Motor neuron (in vitro differentiated cells): ENCODE data around the gene ZDHHC6. TPM values are rescaled to one million over a fixed set of nuclear protein-coding genes. Genes with fewer than 3 reads are reported as not detected.
"Not testable (repeated sequence)": the region's sequence is repeated elsewhere in the genome, so short reads cannot be mapped to it uniquely, and the experiment has no call there.

Experiments used
- ATAC-seq, 8 experiments: fragments of 200-7000 bp; cut with Tn5 transposase; replicated peaks in 6 of 8; 2 replicates each; pipeline ENCODE4 v1.8.0; 2021; ENCODE audit warnings: mild to moderate bottlenecking in 8 of 8, moderate library complexity in 8 of 8
- H3K27ac ChIP-seq, 2 donors: fragments of 250-450 bp; sonication (Bioruptor Pico); 2 replicates each; pipeline ENCODE4 v1.9.0; 2021; ENCODE audit warnings: antibody characterized with exemption in 2 of 2, mild to moderate bottlenecking in 2 of 2, moderate library complexity in 1 of 2
- H3K4me1 ChIP-seq, 2 donors: fragments of 250-450 bp; sonication (Bioruptor Pico); replicated peaks in 1 of 2; 2 replicates each; pipeline ENCODE4 v1.6.1; 2021; ENCODE audit warnings: antibody characterized with exemption in 2 of 2, mild to moderate bottlenecking in 2 of 2, moderate library complexity in 1 of 2
- H3K4me3 ChIP-seq, 5 donors: fragments of 250-450 bp; sonication (Bioruptor Pico); 2 replicates each; pipeline ENCODE4 v1.9.0; 2021; ENCODE audit warnings: antibody characterized with exemption in 5 of 5, mild to moderate bottlenecking in 5 of 5, moderate library complexity in 4 of 5
- WGBS, 10 experiments: fragments of 450-650 bp; shearing (Covaris generic); methylation state at CpG; one replicate each; pipeline ENCODE4 v1.0.0; 2022; 5-methylcytosine and 5-hydroxymethylcytosine counted together
- in situ Hi-C, 9 experiments: fragments of 400-800 bp; cut with MboI; loops; one replicate each; pipeline ENCODE4 v1.15.0; 2021; ENCODE audit warnings: low sequenced_read_pairs in 9 of 9, low pct_unique_long_range_greater_than_20kb in 2 of 9; ENCODE audit not compliant: unreplicated experiment in 9 of 9
- total RNA-seq, 8 experiments: library from RNA; unstranded; fragments of 300-600 nt; gene quantifications; 2 replicates each; pipeline versions ENCODE4 v1.2.3 to v1.2.4, GENCODE V29; 2022

Gene ZDHHC6
- total RNA-seq, 8 experiments from 2014 or later: 18.5 to 37.3 (median 27.2) TPM

GRCh38 chr10:112464074-112464473, 17.4 kb upstream of the ZDHHC6 start:
- H3K4me3 ChIP-seq, in situ Hi-C loops, H3K27ac ChIP-seq, ATAC-seq: not testable (repeated sequence)
- WGBS, 10 experiments: 65 to 100% (median 93%) methylated on average over 1 to 5 of the region's 5 CpGs; no CpG with 5 or more reads in 2 of the 10 experiments
- peaks cover 9 to 13% of the 10 kb centered on the region in 2 donors for H3K4me1 ChIP-seq

GRCh38 chr10:112461029-112461887, 14.5 kb upstream of the ZDHHC6 start:
- peak in 7 of 8 experiments; percentile 23 to 99 (median 97) for ATAC-seq
- in situ Hi-C loops: no loop called here
- Histone ChIP-seq H3K27ac (peak overlapping the region; percentile 85 to 93), H3K4me1 (peaks cover 9 to 13% of the 10 kb centered on the region in 2 donors), H3K4me3 (no peak overlapping the region)
- 63 to 96% (median 82%) methylated on average over 1 to 4 of the region's 4 CpGs; no CpG with 5 or more reads in 3 of the 10 experiments for WGBS, 10 experiments

- 88 to 100% (median 98%) methylated on average over 1 to 2 of the region's 2 CpGs for whole genome bisulfite sequencing, 10 experiments
- H3K4me3 ChIP-seq: no peak overlapping the region
- H3K27ac ChIP-seq: peak overlapping the region; percentile 59 to 67
- no peak for ATAC-seq
- in situ Hi-C loops: no loop called here
- H3K4me1 ChIP-seq: peaks cover 9 to 13% of the 10 kb centered on the region in 2 donors
These were observed 13.7 kb upstream of the ZDHHC6 start for GRCh38 chr10:112460366-112460765.

- in situ Hi-C loops: no loop called here
- Histone ChIP-seq H3K4me3 (no peak overlapping the region), H3K4me1 (peaks cover 9 to 12% of the 10 kb centered on the region in 2 donors), H3K27ac (no peak overlapping the region)
- 57 to 100% (median 100%) methylated on average over 1 to 2 of the region's 2 CpGs; no CpG with 5 or more reads in 2 of the 10 experiments for WGBS, 10 experiments
- no peak for ATAC-seq
These were observed 9.8 kb upstream of the ZDHHC6 start for GRCh38 chr10:112456533-112456932.

- H3K27ac ChIP-seq: no peak overlapping the region
- H3K4me1 ChIP-seq: peaks cover 0 to under 1% of the 10 kb centered on the region in 2 donors
- no peak for ATAC-seq
- 33 to 86% methylated on average over 1 of the region's 3 CpGs; no CpG with 5 or more reads in 8 of the 10 experiments for WGBS, 10 experiments
- in situ Hi-C loops: no loop called here
- H3K4me3 ChIP-seq: no peak overlapping the region
These were observed 8.4 kb upstream of the ZDHHC6 start for GRCh38 chr10:112454910-112455779.

GRCh38 chr10:112448888-112449287, 2.2 kb upstream of the ZDHHC6 start:
- ATAC-seq: no peak
- no peak overlapping the region for H3K4me3 ChIP-seq
- in situ Hi-C loops: loop anchor here in 3 of 9 experiments (25.0 kb wide), 3 partner anchors 112 to 312 kb away; partner anchors contain the start of gene GPAM (in 1 of the 3)
- no peak overlapping the region for H3K27ac ChIP-seq
- H3K4me1 ChIP-seq: peaks cover 5 to 17% of the 10 kb centered on the region in 2 donors
- 86 to 100% (median 97%) methylated on average over 1 to 4 of the region's 4 CpGs for WGBS, 10 experiments

- H3K4me3 ChIP-seq: peak overlapping the region; percentile 91 to 99 (median 97)
- peak overlapping the region; percentile 97 for H3K27ac ChIP-seq
- in situ Hi-C loops: loop anchor here in 3 of 9 experiments (25.0 kb wide), 3 partner anchors 110 to 310 kb away; partner anchors contain the start of gene GPAM (in 1 of the 3)
- H3K4me1 ChIP-seq: peaks cover 5 to 17% of the 10 kb centered on the region in 2 donors
- ATAC-seq: no peak
- WGBS, 10 experiments: 0 to 29% (median 6%) methylated on average over 1 to 10 of the region's 10 CpGs; no CpG with 5 or more reads in 3 of the 10 experiments
These were observed 860 bp upstream of the ZDHHC6 start for GRCh38 chr10:112447620-112447928.

GRCh38 chr10:112446055-112446854, 459 bp downstream of the ZDHHC6 start:
- Histone ChIP-seq H3K4me3 (peak overlapping the region; percentile 91 to 99 (median 97)), H3K4me1 (peaks cover 5 to 17% of the 10 kb centered on the region in 2 donors), H3K27ac (peak overlapping the region; percentile 97)
- peak in 2 of 8 experiments; percentile 12 to 13 for ATAC-seq
- in situ Hi-C loops: loop anchor here in 3 of 9 experiments (25.0 kb wide), 3 partner anchors 109 to 309 kb away; partner anchors contain the start of gene GPAM (in 1 of the 3)
- 0 to 40% (median 10%) methylated on average over 1 to 15 of the region's 20 CpGs for WGBS, 10 experiments

GRCh38 chr10:112442063-112442462, 4.7 kb downstream of the ZDHHC6 start:
- no peak for ATAC-seq
- H3K4me3 ChIP-seq: no peak overlapping the region
- no peak overlapping the region for H3K27ac ChIP-seq
- 48 to 100% (median 78%) methylated on average over 1 to 3 of the region's 3 CpGs for WGBS, 10 experiments
- in situ Hi-C loops: loop anchor here in 3 of 9 experiments (25.0 kb wide), 3 partner anchors 105 to 305 kb away; partner anchors contain the start of gene GPAM (in 1 of the 3)
- H3K4me1 ChIP-seq: peaks cover 5 to 9% of the 10 kb centered on the region in 2 donors

- peaks cover 5 to 9% of the 10 kb centered on the region in 2 donors for H3K4me1 ChIP-seq
- H3K27ac ChIP-seq: no peak overlapping the region
- WGBS, 10 experiments: 20 to 100% (median 94%) methylated on average over 1 of the region's 1 CpG; no CpG with 5 or more reads in 6 of the 10 experiments
- in situ Hi-C loops: loop anchor here in 3 of 9 experiments (25.0 kb wide), 3 partner anchors 104 to 304 kb away; partner anchors contain the start of gene GPAM (in 1 of the 3)
- no peak for ATAC-seq
- H3K4me3 ChIP-seq: no peak overlapping the region
These were observed 5.2 kb downstream of the ZDHHC6 start for GRCh38 chr10:112441520-112441919.

GRCh38 chr10:112438356-112438755, 8.4 kb downstream of the ZDHHC6 start:
- H3K4me3 ChIP-seq: no peak overlapping the region
- in situ Hi-C loops: loop anchor here in 3 of 9 experiments (10.0 to 25.0 kb wide), 4 partner anchors 101 to 301 kb away; partner anchors contain the start of gene GPAM (in 1 of the 3)
- no peaks in the 10 kb centered on the region for H3K4me1 ChIP-seq
- H3K27ac ChIP-seq: no peak overlapping the region
- no peak for ATAC-seq
- WGBS, 10 experiments: 69 to 100% (median 96%) methylated on average over 1 to 4 of the region's 4 CpGs
